ENCODE measurements around the gene LONP2. TPM values are rescaled to one million over a fixed set of nuclear protein-coding genes. Genes with fewer than 3 reads are reported as not detected.

LONP2 gene
- total RNA-seq (2014; rRNA removed; shearing (Covaris generic); ENCODE audit: low replicate concordance) = 74.8 and 82.2 TPM in 2 replicates

DNA sequence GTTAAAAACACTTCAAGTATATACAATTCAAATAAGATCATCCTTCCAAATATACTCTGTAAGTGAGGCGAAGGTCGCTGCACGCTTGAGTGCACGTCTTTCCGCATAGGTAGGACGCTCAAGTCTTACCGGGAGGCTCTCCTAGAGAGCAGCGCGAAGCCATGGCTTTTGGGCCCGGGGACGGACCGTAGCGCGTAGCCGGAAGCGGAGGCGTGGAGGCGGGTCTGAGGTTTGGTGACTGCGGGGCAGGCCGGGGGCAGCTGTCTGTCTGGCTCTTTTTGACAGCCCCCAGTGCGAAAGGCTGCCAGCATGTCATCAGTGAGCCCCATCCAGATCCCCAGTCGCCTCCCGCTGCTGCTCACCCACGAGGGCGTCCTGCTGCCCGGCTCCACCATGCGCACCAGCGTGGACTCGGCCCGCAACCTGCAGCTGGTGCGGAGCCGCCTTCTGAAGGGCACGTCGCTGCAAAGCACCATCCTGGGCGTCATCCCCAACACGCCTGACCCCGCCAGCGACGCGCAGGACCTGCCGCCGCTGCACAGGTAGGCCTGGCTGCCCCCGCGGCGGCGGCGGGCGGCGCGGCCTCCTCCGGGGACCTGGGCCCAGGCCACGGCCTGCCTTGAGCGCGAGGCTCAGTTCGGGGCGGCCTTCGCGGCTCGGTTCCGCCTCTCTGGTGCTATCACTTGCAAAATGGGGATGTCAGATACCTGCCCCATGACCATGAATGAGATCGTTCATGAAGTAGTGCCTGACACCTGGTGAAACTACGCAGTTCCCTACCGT lies at the start of gene LONP2:
TSS of gene LONP2 (plus strand) at position 221 of the 783 bp plus-strand sequence. CDS start at position 310, 89 bp downstream.
- Histone ChIP-seq H3K9ac (ENCODE audit: low read length) (peak within 1 kb of the TSS; percentile 92), H4K20me1 (ENCODE audit: insufficient read depth, low read depth, low read length) (peaks cover 6% of the 10 kb centered on the region; the same call in 1 of the 2 replicates), H3K9me3 (ENCODE audit: low read length) (no peaks in the 10 kb centered on the region), H3K27ac (ENCODE audit: low read length) (peak within 1 kb of the TSS; percentile 57), H3K4me1 (ENCODE audit: low read length) (peaks cover 25% of the 10 kb centered on the region), H3K4me3 (ENCODE audit: low read length) (peak within 1 kb of the TSS; percentile 93), H3K79me2 (ENCODE audit: low read length) (peaks cover 51% of the 10 kb centered on the region), H3K27me3 (ENCODE audit: low read length) (no peaks in the 10 kb centered on the region), H3K36me3 (ENCODE audit: insufficient read depth, low read length) (no peaks in the 10 kb centered on the region), H2AFZ (ENCODE audit: low read length) (peak within 1 kb of the TSS; percentile 56; the same call in 1 of the 2 replicates), H3K9me2 (replicated peaks; ENCODE audit: insufficient read depth, low read length) (no peaks in the 10 kb centered on the region), H3K4me2 (ENCODE audit: low read depth, low read length, poor library complexity, severe bottlenecking) (peak within 1 kb of the TSS; percentile 87)
- peak; percentile 98 for DNase-seq

GRCh38 chr16:48194828-48195556 lies 49.1 kb upstream of the LONP2 start:
- DNase-seq = no peak
- Histone ChIP-seq H3K4me1 (ENCODE audit: low read length) (no peaks in the 10 kb centered on the region), H4K20me1 (ENCODE audit: insufficient read depth, low read depth, low read length) (no peaks in the 10 kb centered on the region), H3K9me3 (ENCODE audit: low read length) (no peaks in the 10 kb centered on the region), H3K9ac (ENCODE audit: low read length) (no peak overlapping the region), H3K36me3 (ENCODE audit: insufficient read depth, low read length) (no peaks in the 10 kb centered on the region), H3K4me2 (ENCODE audit: low read depth, low read length, poor library complexity, severe bottlenecking) (no peak overlapping the region), H3K4me3 (ENCODE audit: low read length) (no peak overlapping the region), H3K27ac (ENCODE audit: low read length) (no peak overlapping the region), H3K9me2 (replicated peaks; ENCODE audit: insufficient read depth, low read length) (no peaks in the 10 kb centered on the region), H2AFZ (ENCODE audit: low read length) (no peak overlapping the region), H3K79me2 (ENCODE audit: low read length) (no peaks in the 10 kb centered on the region), H3K27me3 (ENCODE audit: low read length) (no peaks in the 10 kb centered on the region)

DNA sequence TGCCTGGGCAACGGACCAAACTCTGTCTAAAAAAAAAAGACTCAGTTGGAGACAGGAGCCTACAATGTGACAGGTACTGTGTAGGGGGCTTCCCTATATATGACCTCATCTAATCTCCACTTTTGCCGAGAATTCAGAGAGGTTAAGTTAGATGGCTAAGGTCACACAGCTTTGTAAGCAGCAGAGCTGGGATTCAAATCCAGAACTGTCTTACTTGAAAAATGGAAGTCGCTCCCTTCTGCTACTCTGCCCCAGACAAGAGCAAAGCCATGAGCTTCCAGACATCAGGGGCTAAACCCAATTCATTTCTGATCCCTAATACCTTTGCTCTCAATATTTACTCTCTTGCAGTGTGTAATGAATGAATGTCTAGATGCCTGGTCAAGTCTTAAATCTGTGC lies 46.8 kb upstream of the LONP2 start:
- H3K79me2 ChIP-seq (ENCODE audit: low read length) = no peaks in the 10 kb centered on the region
- H3K4me1 ChIP-seq (ENCODE audit: low read length) = no peaks in the 10 kb centered on the region
- no peak overlapping the region for H3K4me3 ChIP-seq (ENCODE audit: low read length)
- no peaks in the 10 kb centered on the region for H3K9me3 ChIP-seq (ENCODE audit: low read length)
- no peak overlapping the region for H2AFZ ChIP-seq (ENCODE audit: low read length)
- no peaks in the 10 kb centered on the region for H3K27me3 ChIP-seq (ENCODE audit: low read length)
- no peaks in the 10 kb centered on the region for H4K20me1 ChIP-seq (ENCODE audit: insufficient read depth, low read depth, low read length)
- no peak overlapping the region for H3K9ac ChIP-seq (ENCODE audit: low read length)
- H3K36me3 ChIP-seq (ENCODE audit: insufficient read depth, low read length) = no peaks in the 10 kb centered on the region
- H3K4me2 ChIP-seq (ENCODE audit: low read depth, low read length, poor library complexity, severe bottlenecking) = no peak overlapping the region
- H3K9me2 ChIP-seq (replicated peaks; ENCODE audit: insufficient read depth, low read length) = no peaks in the 10 kb centered on the region
- no peak for DNase-seq
- no peak overlapping the region for H3K27ac ChIP-seq (ENCODE audit: low read length)

DNA sequence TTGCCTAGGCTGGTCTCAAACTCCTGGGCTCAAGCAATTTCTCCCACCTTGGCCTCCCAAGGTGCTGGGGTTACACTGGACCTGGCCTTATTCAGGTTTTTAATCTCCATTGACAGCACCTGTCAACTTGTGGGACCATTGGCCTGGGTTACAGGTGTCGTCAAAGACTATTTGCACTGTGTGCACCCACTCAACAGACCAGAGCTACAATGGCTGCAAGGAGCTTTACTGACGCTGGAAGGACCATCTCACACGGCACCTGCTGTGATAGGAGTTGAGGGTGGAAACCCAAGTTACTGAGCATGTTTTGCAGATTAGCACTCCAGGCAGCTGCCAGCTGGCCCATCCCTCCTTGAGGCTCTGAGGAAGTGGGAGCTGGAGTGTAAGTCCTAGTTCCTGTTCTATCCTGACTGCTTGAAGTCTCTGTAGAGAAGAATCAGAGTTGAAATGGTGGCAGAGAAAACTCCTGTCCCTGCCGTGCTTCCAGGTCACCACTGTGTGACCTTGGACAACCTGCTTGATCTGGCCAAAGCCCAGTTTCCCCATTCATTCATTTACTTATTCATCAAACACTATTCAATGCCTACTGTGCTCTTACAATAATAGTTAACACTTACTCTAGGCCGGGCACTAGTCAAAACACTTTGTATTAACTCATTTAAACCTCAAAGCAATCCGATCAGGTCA lies 42.4 kb upstream of the LONP2 start:
- Histone ChIP-seq H3K9ac (ENCODE audit: low read length) (no peak overlapping the region), H3K79me2 (ENCODE audit: low read length) (no peaks in the 10 kb centered on the region), H3K9me2 (replicated peaks; ENCODE audit: insufficient read depth, low read length) (no peaks in the 10 kb centered on the region), H3K27ac (ENCODE audit: low read length) (no peak overlapping the region), H3K4me1 (ENCODE audit: low read length) (peaks cover 3% of the 10 kb centered on the region; the same call in 1 of the 2 replicates), H4K20me1 (ENCODE audit: insufficient read depth, low read depth, low read length) (no peaks in the 10 kb centered on the region), H2AFZ (ENCODE audit: low read length) (no peak overlapping the region), H3K27me3 (ENCODE audit: low read length) (no peaks in the 10 kb centered on the region), H3K4me2 (ENCODE audit: low read depth, low read length, poor library complexity, severe bottlenecking) (no peak overlapping the region), H3K4me3 (ENCODE audit: low read length) (no peak overlapping the region), H3K9me3 (ENCODE audit: low read length) (no peaks in the 10 kb centered on the region), H3K36me3 (ENCODE audit: insufficient read depth, low read length) (no peaks in the 10 kb centered on the region)
- DNase-seq = no peak

DNA sequence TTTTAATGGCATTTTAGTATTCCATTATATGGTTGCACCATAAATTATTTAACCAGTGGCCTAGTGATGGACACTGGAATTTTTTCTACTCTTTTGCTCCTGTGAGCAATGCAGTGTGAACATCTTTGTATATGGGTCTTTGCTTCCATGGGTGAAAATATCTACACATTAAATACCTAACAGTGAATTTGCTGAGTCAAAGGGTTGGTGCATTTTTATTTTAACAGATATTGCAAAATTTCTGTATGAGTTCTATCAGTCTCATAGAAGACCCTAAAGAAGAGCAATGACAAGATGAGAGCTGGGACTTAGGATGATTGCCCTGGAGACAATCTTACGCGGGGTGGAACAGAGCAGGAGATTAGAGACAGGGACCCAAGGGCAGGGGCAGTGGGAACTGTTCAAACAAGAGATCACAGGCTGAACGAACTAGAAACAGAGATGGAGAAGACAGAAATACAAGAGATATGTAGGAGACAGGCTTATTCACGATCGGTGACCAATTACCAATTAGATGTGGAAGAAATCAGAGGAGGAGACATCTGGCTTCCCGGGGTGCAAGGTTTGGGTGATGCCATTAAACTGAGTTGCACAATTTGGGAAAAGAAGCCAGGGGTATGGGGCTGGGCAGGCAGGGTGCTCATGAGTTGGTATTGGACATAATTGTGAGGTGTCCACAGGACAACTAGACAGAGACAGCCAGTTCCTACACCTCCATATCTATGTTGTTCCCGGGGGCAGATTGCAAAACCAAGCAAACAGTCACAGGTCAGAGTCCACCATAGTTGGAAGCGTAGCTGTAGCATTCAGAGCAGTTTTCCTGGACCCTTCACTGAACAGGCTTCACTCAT lies 39.9 kb upstream of the LONP2 start:
- Histone ChIP-seq H2AFZ (ENCODE audit: low read length) (no peak overlapping the region), H3K4me1 (ENCODE audit: low read length) (peaks cover 4% of the 10 kb centered on the region; the same call in 1 of the 2 replicates), H3K9me2 (replicated peaks; ENCODE audit: insufficient read depth, low read length) (no peaks in the 10 kb centered on the region), H3K36me3 (ENCODE audit: insufficient read depth, low read length) (no peaks in the 10 kb centered on the region), H3K27me3 (ENCODE audit: low read length) (no peaks in the 10 kb centered on the region), H3K27ac (ENCODE audit: low read length) (no peak overlapping the region), H4K20me1 (ENCODE audit: insufficient read depth, low read depth, low read length) (no peaks in the 10 kb centered on the region), H3K9me3 (ENCODE audit: low read length) (no peaks in the 10 kb centered on the region), H3K79me2 (ENCODE audit: low read length) (no peaks in the 10 kb centered on the region), H3K4me2 (ENCODE audit: low read depth, low read length, poor library complexity, severe bottlenecking) (no peak overlapping the region), H3K9ac (ENCODE audit: low read length) (no peak overlapping the region), H3K4me3 (ENCODE audit: low read length) (no peak overlapping the region)
- no peak for DNase-seq

- Histone ChIP-seq H3K9ac (ENCODE audit: low read length) (no peak overlapping the region), H3K79me2 (ENCODE audit: low read length) (no peaks in the 10 kb centered on the region), H3K4me2 (ENCODE audit: low read depth, low read length, poor library complexity, severe bottlenecking) (no peak overlapping the region), H2AFZ (ENCODE audit: low read length) (no peak overlapping the region), H3K4me3 (ENCODE audit: low read length) (no peak overlapping the region), H4K20me1 (ENCODE audit: insufficient read depth, low read depth, low read length) (no peaks in the 10 kb centered on the region), H3K4me1 (ENCODE audit: low read length) (peaks cover 4% of the 10 kb centered on the region; the same call in 1 of the 2 replicates), H3K9me3 (ENCODE audit: low read length) (no peaks in the 10 kb centered on the region), H3K27me3 (ENCODE audit: low read length) (no peaks in the 10 kb centered on the region), H3K9me2 (replicated peaks; ENCODE audit: insufficient read depth, low read length) (no peaks in the 10 kb centered on the region), H3K36me3 (ENCODE audit: insufficient read depth, low read length) (no peaks in the 10 kb centered on the region), H3K27ac (ENCODE audit: low read length) (no peak overlapping the region)
- no peak for DNase-seq
Observed at GRCh38 chr16:48204825-48205151, 39.3 kb upstream of the LONP2 start.

- Histone ChIP-seq H3K9me3 (ENCODE audit: low read length) (no peaks in the 10 kb centered on the region), H3K36me3 (ENCODE audit: insufficient read depth, low read length) (no peaks in the 10 kb centered on the region), H3K4me3 (ENCODE audit: low read length) (no peak overlapping the region), H3K4me2 (ENCODE audit: low read depth, low read length, poor library complexity, severe bottlenecking) (no peak overlapping the region), H3K27ac (ENCODE audit: low read length) (no peak overlapping the region), H3K4me1 (ENCODE audit: low read length) (peaks cover 4% of the 10 kb centered on the region; the same call in 1 of the 2 replicates), H3K9ac (ENCODE audit: low read length) (no peak overlapping the region), H3K79me2 (ENCODE audit: low read length) (no peaks in the 10 kb centered on the region), H3K27me3 (ENCODE audit: low read length) (no peaks in the 10 kb centered on the region), H2AFZ (ENCODE audit: low read length) (no peak overlapping the region), H4K20me1 (ENCODE audit: insufficient read depth, low read depth, low read length) (no peaks in the 10 kb centered on the region), H3K9me2 (replicated peaks; ENCODE audit: insufficient read depth, low read length) (no peaks in the 10 kb centered on the region)
- DNase-seq = no peak
Observed at GRCh38 chr16:48206594-48207242, 37.4 kb upstream of the LONP2 start.

Measured in Karpas-422 (cell line).